OCI-LY7 (cell line): Measurements from ENCODE around the gene TENT5C.

ENCODE experiments used
- CTCF ChIP-seq: fragments of 200-600 bp; sonication (generic); conservative IDR thresholded peaks from 2 replicates; pipeline ENCODE4 v1.5.1; 2014; ENCODE audit warnings: mild to moderate bottlenecking, antibody characterized with exemption, low read length, moderate library complexity, mixed read lengths
- EZH2phosphoT487 ChIP-seq: fragments of 200-600 bp; sonication (generic); IDR thresholded peaks from 2 replicates; pipeline ENCODE4 v1.6.1; 2018; ENCODE audit warnings: low read depth, borderline replicate concordance, mild to moderate bottlenecking, mixed run types, antibody characterized with exemption, low read length, moderate library complexity, mixed read lengths

DNA sequence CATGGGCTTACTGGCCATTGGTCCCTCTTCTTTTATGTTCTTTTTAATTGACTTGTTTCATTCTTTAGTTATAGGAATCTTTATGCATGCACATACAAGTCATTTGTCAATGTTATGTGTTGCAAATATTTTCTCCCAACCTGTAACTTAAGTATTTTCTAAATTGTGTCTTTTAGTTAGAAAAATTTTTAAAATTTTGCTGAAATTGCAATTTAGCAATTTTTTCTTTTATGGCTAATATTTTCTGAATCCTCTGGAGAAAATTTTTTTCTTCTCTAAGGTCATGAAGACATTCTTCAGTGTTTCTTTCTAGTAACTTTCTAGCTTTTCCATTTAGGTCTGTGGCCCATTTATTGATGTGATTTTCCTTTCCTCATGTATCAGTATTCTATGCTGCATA lies 48.9 kb upstream of the TENT5C start:
- TF ChIP-seq CTCF, result no peak
- no peak for TF ChIP-seq EZH2phosphoT487
